GM18511 (cell line): ENCODE measurements around the gene LEMD2.

Source experiments
- ATAC-seq: cut with Tn5 transposase; IDR thresholded peaks from one replicate; pipeline ENCODE4 v1.9.1; 2021; ENCODE audit warnings: mild to moderate bottlenecking, moderate library complexity; ENCODE audit not compliant: unreplicated experiment

LEMD2 gene

GRCh38 chr6:33797626-33798342, 8.9 kb upstream of the LEMD2 start:
- no peak for ATAC-seq

DNA sequence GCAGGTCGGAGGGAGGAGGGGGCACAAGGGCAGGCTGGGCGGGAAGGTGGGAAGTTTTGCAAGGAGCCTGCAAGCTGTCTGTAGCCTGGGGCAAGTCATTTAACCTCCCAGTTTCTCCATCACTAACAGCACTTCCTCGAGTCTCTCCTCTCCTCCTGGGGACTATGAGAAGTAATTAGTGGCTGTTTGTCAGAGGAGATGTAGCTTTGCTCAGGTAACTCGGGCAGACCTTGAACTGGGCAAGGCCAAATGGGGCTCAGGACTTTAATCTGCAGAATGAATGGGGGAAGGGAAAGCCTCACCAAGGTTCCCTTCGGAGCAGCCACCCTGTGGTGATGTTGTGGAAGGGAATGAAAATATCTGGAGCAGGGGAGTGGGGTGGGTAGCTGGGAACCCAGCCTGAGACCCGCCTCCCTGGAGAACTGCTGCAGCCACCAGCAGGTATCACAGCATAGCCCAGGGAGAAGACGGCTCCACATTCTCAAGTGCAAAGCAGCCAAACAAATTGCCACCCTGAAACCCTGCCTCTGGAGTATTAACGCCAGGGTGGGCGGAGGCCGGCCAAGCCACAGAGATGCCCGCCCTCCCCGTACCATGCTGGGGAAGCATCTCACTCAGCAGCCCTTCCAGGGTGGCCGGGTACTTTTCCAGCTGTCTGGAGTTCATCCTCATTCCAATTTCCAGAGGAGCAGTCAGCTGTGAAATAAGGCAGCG, 6.1 kb upstream of the LEMD2 start:
- ATAC-seq = no peak

DNA sequence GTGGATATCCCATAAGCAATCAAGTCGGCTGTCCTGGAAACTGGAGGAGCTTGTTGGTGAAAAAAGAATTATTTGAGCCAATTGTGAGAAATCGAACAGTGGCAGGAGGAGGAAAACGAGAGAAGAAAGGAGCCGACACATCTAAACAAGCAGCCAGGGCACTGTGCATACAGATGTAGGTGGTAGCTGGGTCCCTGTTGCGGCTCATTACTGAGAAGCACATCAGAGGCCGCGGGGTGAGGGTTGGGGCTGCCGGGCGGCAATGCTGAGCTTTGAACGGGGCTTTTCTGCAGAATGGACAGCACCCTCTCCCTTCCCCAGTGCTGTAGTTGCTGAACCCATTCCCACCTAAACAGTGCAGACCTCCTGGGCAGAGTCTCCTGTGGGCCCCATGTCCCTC, 4.1 kb upstream of the LEMD2 start:
- ATAC-seq = no peak

DNA sequence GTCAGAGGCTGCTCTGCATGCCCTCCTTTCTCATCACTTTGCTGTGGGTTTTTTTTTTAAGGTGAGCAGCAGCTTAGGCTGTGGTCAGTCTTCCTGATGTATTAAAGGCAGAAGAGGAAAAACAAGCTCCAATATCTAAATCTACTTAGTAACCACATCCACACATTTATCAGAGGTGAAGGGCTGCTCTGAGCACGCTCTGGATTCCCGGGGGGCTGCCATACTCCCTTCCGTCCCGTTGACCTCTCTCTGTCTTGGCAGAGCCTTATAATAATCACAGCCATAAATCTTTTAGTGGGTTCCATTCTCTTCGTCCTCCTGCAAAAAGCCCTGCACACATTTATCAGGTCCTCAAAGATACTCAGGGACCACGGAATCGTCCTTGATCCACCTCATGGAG, 2.7 kb upstream of the LEMD2 start:
- ATAC-seq = no peak

DNA sequence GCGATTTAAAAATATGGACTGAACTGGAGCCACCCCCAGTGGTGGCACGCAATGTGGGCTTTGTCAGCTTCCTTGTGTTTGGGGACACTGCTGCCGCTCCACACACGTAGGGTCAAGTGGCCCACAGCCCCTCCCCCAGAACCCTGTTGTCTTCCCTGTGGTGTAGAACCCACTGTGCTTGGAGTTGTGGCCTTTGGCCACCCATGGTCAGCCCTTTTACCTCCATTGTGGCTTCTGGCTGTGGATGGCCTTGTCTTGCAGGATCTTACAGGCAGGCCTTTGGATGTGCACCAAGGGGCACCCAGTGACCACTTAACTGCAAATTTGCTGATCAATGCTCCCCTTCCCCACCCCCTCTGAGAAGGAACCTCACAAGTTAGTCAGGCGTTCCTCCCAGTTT, 2.0 kb upstream of the LEMD2 start:
- no peak for ATAC-seq

DNA sequence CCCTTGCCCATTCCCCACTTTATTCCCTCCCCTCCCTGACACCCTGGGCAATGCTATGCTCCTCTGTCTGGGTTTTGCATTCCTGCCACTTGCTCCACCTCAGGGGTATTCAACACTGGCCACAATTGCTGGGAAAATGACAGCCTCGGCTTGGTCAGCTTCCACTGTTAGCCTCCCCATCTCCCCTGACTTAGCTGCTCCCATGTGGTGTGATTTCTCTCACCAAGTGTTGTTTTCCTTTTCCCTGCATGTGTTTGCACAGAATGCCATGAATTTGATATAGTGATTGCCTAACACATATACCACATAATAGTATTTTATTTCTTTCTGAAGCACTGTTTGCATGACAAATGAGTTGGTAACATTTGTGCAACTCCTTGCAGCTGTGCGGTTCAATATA, 1.4 kb upstream of the LEMD2 start:
- no peak for ATAC-seq

- ATAC-seq = no peak
Measured at GRCh38 chr6:33789550-33789895, 593 bp upstream of the LEMD2 start.

DNA sequence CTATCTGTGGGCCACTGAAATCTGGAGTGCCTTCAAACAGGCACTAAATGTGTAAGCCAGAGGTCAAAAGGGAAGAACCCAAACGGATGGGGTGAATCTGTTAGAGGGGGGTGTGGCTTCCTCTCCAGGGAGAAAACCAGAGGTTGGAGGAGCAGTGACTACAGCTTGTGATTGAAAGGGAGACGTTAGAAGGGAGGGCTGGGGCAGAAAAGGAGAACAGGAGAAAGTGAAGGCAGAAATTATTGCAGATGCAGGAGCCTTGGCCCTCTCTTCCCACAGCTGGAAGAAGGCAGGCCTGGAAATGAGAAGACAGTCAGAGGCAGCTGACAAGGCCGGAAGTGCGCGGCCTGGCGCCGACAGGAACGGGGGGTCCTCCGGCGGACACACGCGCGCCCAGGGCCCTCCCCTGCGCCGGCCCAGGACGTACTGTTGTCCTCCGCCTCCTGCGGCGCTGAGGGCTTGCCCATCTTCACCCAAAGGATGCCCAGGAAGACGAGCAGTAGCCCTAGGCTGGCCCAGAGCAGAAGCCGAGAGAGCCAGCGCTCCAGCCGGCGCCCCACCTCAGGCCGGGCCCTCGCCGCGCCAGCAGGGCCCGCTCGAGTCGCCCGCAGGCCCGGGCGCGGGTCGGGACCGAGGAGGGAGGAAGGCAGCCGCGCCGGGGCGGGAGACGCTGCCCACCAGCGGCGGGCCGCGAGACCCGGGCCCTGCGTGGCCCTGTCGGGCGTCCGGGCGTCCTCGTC, 806 bp downstream of the LEMD2 start:
- ATAC-seq = peak; percentile 60

DNA sequence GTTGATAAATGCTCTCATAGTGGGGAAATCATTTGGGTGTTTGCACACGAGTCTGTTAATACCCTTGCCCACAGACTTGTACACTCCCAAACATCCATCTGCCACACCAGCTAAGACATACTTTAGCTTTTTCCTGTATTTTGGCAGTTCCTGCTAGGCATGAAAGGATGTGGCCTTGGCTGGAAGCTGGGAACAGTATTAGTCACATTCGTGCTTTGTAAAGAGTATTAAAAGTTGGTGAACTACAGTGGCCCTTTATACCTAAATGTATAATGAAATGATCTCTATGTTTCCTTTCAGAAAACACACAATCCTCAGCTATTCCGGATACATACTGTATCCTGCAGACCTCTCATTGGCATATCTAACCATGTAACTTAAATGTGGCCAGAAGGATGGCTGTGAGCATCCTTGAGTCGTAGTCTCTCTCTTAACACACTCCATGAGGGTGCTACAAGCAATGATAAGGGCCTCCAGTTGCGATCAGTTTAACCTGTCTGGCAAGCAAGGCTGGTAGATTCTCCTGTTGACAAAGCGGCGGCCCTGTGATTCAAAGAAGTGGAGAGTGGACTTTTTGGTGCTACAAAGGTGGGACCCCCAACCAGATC, 1.5 kb downstream of the LEMD2 start:
- ATAC-seq = no peak

- ATAC-seq = no peak
Measured at GRCh38 chr6:33786736-33787135, 2.2 kb downstream of the LEMD2 start.

DNA sequence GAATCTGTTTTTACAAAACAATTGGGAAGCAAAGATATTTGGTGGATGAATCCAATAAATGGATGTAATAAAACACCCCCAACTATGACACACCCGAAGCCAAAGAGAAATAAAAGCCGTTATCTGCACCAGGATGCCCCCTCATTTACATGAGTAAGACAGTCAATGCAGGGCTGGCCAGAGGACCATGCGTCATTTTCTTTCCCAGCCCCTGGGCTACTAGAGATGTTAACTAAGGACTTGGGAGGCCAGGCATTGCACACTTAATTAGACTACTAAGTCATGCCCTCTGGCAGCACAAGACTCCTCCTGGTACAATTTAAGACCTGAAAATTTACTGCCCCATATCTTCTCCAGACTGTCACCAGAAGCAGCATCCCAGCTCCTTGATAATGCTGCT, 3.2 kb downstream of the LEMD2 start:
- ATAC-seq = no peak

DNA sequence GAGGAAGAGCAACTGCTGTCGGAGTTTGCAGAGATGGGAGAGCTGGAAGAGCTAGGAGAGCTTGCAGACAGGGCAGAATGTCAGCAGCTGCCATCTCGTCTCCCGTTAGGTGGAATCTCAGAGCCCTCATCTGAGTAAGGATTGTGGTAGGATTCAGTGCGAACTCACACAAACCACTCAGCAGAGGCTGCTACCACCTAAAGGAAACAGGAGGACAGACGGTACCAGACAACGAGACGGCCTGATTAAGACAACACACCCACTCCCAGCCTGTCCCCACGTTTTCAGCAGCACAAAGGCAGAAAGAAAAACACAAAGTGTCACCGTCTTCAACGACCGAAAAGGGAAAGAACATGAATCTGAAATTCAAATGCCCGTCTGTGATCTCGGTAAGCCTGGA, 4.1 kb downstream of the LEMD2 start:
- ATAC-seq = no peak

GRCh38 chr6:33783781-33784520, 5.0 kb downstream of the LEMD2 start:
- no peak for ATAC-seq

DNA sequence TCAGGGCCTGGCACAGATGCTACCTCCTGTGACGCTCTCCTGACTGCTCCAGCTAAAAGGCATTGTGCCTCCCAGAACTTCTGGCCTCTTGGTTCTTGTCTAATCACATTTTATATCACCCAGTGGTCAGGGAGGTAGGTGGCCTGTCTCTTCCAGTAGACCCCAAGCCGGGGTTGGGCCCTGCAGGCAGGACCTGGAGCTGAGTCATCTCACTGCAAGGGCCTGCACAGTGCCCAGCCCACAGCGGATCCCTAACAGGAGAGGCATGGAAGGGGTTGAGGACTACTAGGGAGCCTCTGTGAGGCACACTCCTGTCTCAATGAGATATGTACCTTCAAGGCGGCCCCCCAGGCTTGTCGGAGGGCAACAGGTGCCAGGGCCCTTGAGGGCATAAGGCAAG, 6.4 kb downstream of the LEMD2 start:
- no peak for ATAC-seq

- no peak for ATAC-seq
Measured at GRCh38 chr6:33781131-33781975, 7.6 kb downstream of the LEMD2 start.

DNA sequence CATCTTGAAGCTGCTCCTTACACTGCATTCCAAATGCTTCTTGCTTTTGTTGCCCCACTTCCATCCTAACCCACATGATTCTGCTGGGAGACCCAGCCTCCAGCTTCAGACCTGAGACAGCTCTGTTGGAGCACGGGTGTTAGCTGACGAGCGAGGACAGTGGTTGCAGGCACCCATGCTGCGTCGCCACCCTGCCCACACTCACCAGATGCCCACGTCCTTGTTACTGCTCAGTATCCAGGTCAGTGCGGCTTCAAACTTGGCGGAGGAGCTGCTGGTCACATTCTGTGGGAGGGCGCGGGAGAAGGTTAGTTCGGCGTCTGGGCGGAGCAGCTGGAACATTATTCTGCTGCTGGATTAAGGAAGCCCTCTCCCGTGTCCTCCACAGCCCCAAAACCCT, 9.0 kb downstream of the LEMD2 start:
- ATAC-seq = no peak

GRCh38 chr6:33779290-33779689, 9.6 kb downstream of the LEMD2 start:
- ATAC-seq = no peak

DNA sequence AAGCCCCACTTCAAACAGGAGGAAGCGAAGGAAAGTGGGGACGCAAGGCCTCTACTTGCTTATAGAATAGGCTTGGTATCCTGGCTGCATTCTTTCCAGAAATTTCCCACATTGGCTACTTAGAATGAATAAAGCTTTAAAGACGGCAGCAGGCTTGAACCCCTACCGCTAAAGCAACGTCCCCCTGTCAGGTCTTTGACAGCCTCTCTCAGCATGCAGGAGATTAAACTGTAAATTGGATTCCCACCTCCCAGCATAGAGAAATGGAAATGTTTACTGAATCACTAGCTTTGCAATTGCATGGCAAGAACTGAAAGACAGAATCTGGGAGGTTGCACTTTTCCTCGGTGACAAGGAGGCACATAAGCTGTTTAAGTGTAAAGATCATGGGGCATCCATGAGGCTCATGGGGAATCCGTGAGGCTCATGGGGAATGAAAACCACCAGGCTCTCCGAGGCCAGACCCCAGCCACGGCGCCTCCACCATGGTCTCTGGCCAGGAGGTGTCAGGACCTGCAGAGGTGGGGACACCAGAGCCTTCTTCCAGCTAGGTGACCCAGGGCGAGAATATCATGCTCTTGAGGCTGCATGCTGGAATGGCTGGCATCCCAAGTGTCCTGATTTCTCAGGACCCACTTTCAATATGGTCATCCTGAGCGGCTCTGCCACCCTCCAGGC, 10.3 kb downstream of the LEMD2 start:
- no peak for ATAC-seq
